Left cardiac atrium (tissue), 4 donors: ENCODE measurements around the gene MGAT1. TPM values are rescaled to one million over a fixed set of nuclear protein-coding genes. Genes with fewer than 3 reads are reported as not detected.
A peak's percentile ranks its signal among the peaks of the same experiment; 100 is the strongest.
"Not testable (repeated sequence)": the region's sequence is repeated elsewhere in the genome, so short reads cannot be mapped to it uniquely, and the experiment has no call there.

Source experiments
- ATAC-seq, 2 donors: fragments of 200-7000 bp; cut with Tn5 transposase; one replicate each; pipeline ENCODE4 v1.9.1; 2020; ENCODE audit warnings: mild to moderate bottlenecking in 2 of 2, moderate library complexity in 2 of 2
- DNase-seq: peaks from one replicate; pipeline ENCODE4 v3.0.0-alpha.2; 2020
- intact Hi-C, 2 donors: fragments of 100-400 bp; cut with DNase I; formaldehyde crosslinking; loops; one replicate each; pipeline versions ENCODE4 v1.14.1 to v1.15.1; 2022 to 2023
- total RNA-seq, 2 donors: library from RNA; stranded (reverse); fragmentation: NEBNext Ultra II Directional; extraction: Animal tissue kit (Norgen Biotek cat#: 25700); gene quantifications; one replicate each; pipeline ENCODE4 v1.2.1, GENCODE V29; 2021
- donor health status: DM: no; HTN: yes; CAD: no.
- donor health status: DM: no; HTN: yes; CAD: no; lungs with severe emphysema.
- donor health status: DM: yes; HTN: yes; CAD: no.
- donor health status: Dilated cardiomyopathy.

MGAT1 gene
- total RNA-seq, 2 donors from 2014 or later, result 95.8 to 133 TPM

- no peak for DNase-seq
- peak in 1 of 2 donors; percentile 5 for ATAC-seq
- intact Hi-C loops, result loop anchor here in 1 of 2 donors (10.0 kb wide), 1 partner anchor 252 kb away; the partner anchor contains the start of gene BTNL9
These were observed 10.2 kb downstream of the MGAT1 start for GRCh38 chr5:180792287-180792964.

- intact Hi-C loops, result loop anchor here in 1 of 2 donors (10.0 kb wide), 1 partner anchor 253 kb away; the partner anchor contains the start of gene BTNL9
- ATAC-seq (no peak), DNase-seq (no peak)
These were observed 10.9 kb downstream of the MGAT1 start for GRCh38 chr5:180791611-180792213.

GRCh38 chr5:180790524-180790923 is 12.1 kb downstream of the MGAT1 start:
- intact Hi-C loops, result loop anchor here in 1 of 2 donors (10.0 kb wide), 1 partner anchor 254 kb away; the partner anchor contains the start of gene BTNL9
- ATAC-seq (no peak), DNase-seq (no peak)

GRCh38 chr5:180790020-180790419 is 12.6 kb downstream of the MGAT1 start:
- intact Hi-C loops, result loop anchor here in 1 of 2 donors (10.0 kb wide), 1 partner anchor 255 kb away; the partner anchor contains the start of gene BTNL9
- ATAC-seq (no peak), DNase-seq (no peak)

- intact Hi-C loops, result loop anchor here (5.0 to 10.0 kb wide), 3 partner anchors 73 to 366 kb away; partner anchors contain the start of gene ZFP62 (in 2 of the 2)
- DNase-seq, ATAC-seq: not testable (repeated sequence)
These were observed 13.8 kb downstream of the MGAT1 start for GRCh38 chr5:180788651-180789410.

GRCh38 chr5:180787711-180788431 is 14.7 kb downstream of the MGAT1 start:
- no peak for ATAC-seq
- no peak for DNase-seq

GRCh38 chr5:180786531-180787398 is 15.8 kb downstream of the MGAT1 start:
- ATAC-seq (peak; percentile 6 to 13), DNase-seq (no peak)
- intact Hi-C loops, result loop anchor here (5.0 to 10.0 kb wide), 3 partner anchors 76 to 368 kb away; partner anchors contain the start of gene ZFP62 (in 2 of the 2)

More at GRCh38 chr5:180787711-180788431, 14.7 kb downstream of the MGAT1 start:
- intact Hi-C loops, result loop anchor here (5.0 to 10.0 kb wide), 3 partner anchors 74 to 367 kb away; partner anchors contain the start of gene ZFP62 (in 2 of the 2)

- DNase-seq, result peak; percentile 54
These were observed 16.8 kb downstream of the MGAT1 start for GRCh38 chr5:180785794-180786221.

GRCh38 chr5:180785121-180785781 is 17.4 kb downstream of the MGAT1 start:
- DNase-seq, result no peak
- ATAC-seq, result peak; percentile 46 to 50
- intact Hi-C loops, result loop anchor here (5.0 to 10.0 kb wide), 3 partner anchors 77 to 370 kb away; partner anchors contain the start of gene ZFP62 (in 2 of the 2)

More at GRCh38 chr5:180785794-180786221, 16.8 kb downstream of the MGAT1 start:
- peak; percentile 42 to 68 for ATAC-seq
- intact Hi-C loops, result loop anchor here (5.0 to 10.0 kb wide), 3 partner anchors 76 to 369 kb away; partner anchors contain the start of gene ZFP62 (in 2 of the 2)

GRCh38 chr5:180784497-180785097 is 18.0 kb downstream of the MGAT1 start:
- intact Hi-C loops, result loop anchor here (5.0 to 10.0 kb wide), 4 partner anchors 78 to 370 kb away; partner anchors contain the start of gene ZFP62 (in 2 of the 2)
- DNase-seq, result peak; percentile 86
- peak; percentile 75 to 77 for ATAC-seq

- intact Hi-C loops, result loop anchor here (5.0 to 10.0 kb wide), 3 partner anchors 81 to 371 kb away; partner anchors contain the start of gene ZFP62 (in 1 of the 2)
- ATAC-seq, result no peak
- no peak for DNase-seq
These were observed 19.1 kb downstream of the MGAT1 start for GRCh38 chr5:180783340-180784052.

GRCh38 chr5:180782748-180783147 is 19.9 kb downstream of the MGAT1 start:
- ATAC-seq (no peak), DNase-seq (no peak)
- intact Hi-C loops, result loop anchor here (5.0 to 10.0 kb wide), 3 partner anchors 82 to 372 kb away; partner anchors contain the start of gene ZFP62 (in 1 of the 2)

- ATAC-seq, DNase-seq: not testable (repeated sequence)
- intact Hi-C loops, result loop anchor here (5.0 to 10.0 kb wide), 3 partner anchors 83 to 373 kb away; partner anchors contain the start of gene ZFP62 (in 1 of the 2)
These were observed 20.7 kb downstream of the MGAT1 start for GRCh38 chr5:180781900-180782326.

- intact Hi-C loops, result loop anchor here (5.0 to 10.0 kb wide), 3 partner anchors 85 to 375 kb away; partner anchors contain the start of gene ZFP62 (in 1 of the 2)
- no peak for DNase-seq
- ATAC-seq, result no peak
These were observed 22.5 kb downstream of the MGAT1 start for GRCh38 chr5:180779985-180780610.

- no peak for ATAC-seq
- DNase-seq, result no peak
- intact Hi-C loops, result no loop called here
These were observed 25.1 kb downstream of the MGAT1 start for GRCh38 chr5:180777475-180777874.
